Activated B cell treated with CpG ODN at 0.5 μM for 24 hours (primary cell): ENCODE data around the gene FFAR1. TPM values are rescaled to one million over a fixed set of nuclear protein-coding genes. Genes with fewer than 3 reads are reported as not detected.

Experiments
- ATAC-seq: fragments of 200-7000 bp; cut with Tn5 transposase; one replicate; pipeline ENCODE4 v1.10.0; 2021; ENCODE audit warnings: low read depth, mild to moderate bottlenecking, moderate library complexity
- CTCF ChIA-PET: fragments of 350-600 bp; sonication (Branson Sonifier 250); formaldehyde crosslinking; loops from one replicate; lab custom pipeline; 2021; ENCODE audit warnings: antibody characterized with exemption; lab: Charles Lee
- POLR2A ChIA-PET: fragments of 350-600 bp; sonication (Branson Sonifier 250); formaldehyde crosslinking; loops from one replicate; lab custom pipeline; 2021; ENCODE audit warnings: antibody characterized with exemption; lab: Charles Lee
- DNase-seq: peaks from one replicate; pipeline ENCODE4 v3.0.0; 2022
- H3K27ac Mint-ChIP-seq: one replicate; pipeline ENCODE4 v1.8.0; 2020; ENCODE audit warnings: mixed read lengths
- H3K27me3 Mint-ChIP-seq: one replicate; pipeline ENCODE4 v1.8.0; 2021; ENCODE audit warnings: mixed read lengths
- H3K36me3 Mint-ChIP-seq: one replicate; pipeline ENCODE4 v1.8.0; 2021; ENCODE audit warnings: low read depth, mixed read lengths
- H3K4me1 Mint-ChIP-seq: one replicate; pipeline ENCODE4 v1.8.0; 2021; ENCODE audit warnings: mixed read lengths
- H3K4me3 Mint-ChIP-seq: one replicate; pipeline ENCODE4 v1.8.0; 2020; ENCODE audit warnings: mild to moderate bottlenecking, mixed read lengths
- H3K9me3 Mint-ChIP-seq: one replicate; pipeline ENCODE4 v1.8.0; 2020; ENCODE audit warnings: mixed read lengths
- intact Hi-C: fragments of 100-400 bp; cut with micrococcal nuclease; formaldehyde crosslinking; loops from one replicate; pipeline ENCODE4 v1.15.1; 2024
- total RNA-seq: library from RNA; stranded (reverse); gene quantifications from 2 replicates; pipeline ENCODE4 v1.2.3, GENCODE V29; 2022
- TF ChIP-seq, protein P1 (sequence below): fragments of 200-600 bp; IDR thresholded peaks from one replicate; pipeline ENCODE4 v1.8.0; 2022; ENCODE audit warnings: antibody characterized with exemption, mild to moderate bottlenecking

The FFAR1 gene
- total RNA-seq, 1 donor from 2014 or later = 6.0 TPM

- H3K9me3 Mint-ChIP-seq = no peaks in the 10 kb centered on the region
- DNase-seq = no peak
- POLR2A ChIA-PET = interaction anchor here (0.6 kb wide), 1 partner anchor 80 kb away, joined by 3 read pairs; no protein-coding TSS in a partner anchor
- no peak for ATAC-seq
- CTCF ChIA-PET = no interaction called here
- no peak overlapping the region for H3K27ac Mint-ChIP-seq
- H3K4me3 Mint-ChIP-seq = no peak overlapping the region
- H3K4me1 Mint-ChIP-seq = peaks cover 20% of the 10 kb centered on the region
- TF ChIP-seq, protein P1, sequence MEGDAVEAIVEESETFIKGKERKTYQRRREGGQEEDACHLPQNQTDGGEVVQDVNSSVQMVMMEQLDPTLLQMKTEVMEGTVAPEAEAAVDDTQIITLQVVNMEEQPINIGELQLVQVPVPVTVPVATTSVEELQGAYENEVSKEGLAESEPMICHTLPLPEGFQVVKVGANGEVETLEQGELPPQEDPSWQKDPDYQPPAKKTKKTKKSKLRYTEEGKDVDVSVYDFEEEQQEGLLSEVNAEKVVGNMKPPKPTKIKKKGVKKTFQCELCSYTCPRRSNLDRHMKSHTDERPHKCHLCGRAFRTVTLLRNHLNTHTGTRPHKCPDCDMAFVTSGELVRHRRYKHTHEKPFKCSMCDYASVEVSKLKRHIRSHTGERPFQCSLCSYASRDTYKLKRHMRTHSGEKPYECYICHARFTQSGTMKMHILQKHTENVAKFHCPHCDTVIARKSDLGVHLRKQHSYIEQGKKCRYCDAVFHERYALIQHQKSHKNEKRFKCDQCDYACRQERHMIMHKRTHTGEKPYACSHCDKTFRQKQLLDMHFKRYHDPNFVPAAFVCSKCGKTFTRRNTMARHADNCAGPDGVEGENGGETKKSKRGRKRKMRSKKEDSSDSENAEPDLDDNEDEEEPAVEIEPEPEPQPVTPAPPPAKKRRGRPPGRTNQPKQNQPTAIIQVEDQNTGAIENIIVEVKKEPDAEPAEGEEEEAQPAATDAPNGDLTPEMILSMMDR = no peak
- H3K27me3 Mint-ChIP-seq = peaks cover 5% of the 10 kb centered on the region
- H3K36me3 Mint-ChIP-seq = no peaks in the 10 kb centered on the region
- intact Hi-C loops = no loop called here
Observed at GRCh38 chr19:35380450-35381124, 32.9 kb downstream of the FFAR1 start.

- Mint-ChIP-seq H3K4me3 (no peak overlapping the region), H3K9me3 (peaks cover under 1% of the 10 kb centered on the region), H3K27me3 (peaks cover 5% of the 10 kb centered on the region), H3K4me1 (peaks cover 13% of the 10 kb centered on the region), H3K27ac (no peak overlapping the region), H3K36me3 (peaks cover under 1% of the 10 kb centered on the region)
- DNase-seq = no peak
- TF ChIP-seq, protein P1 = no peak
- ChIA-PET POLR2A (no interaction called here), CTCF (no interaction called here)
- no peak for ATAC-seq
- intact Hi-C loops = no loop called here
Observed at GRCh38 chr19:35381318-35381717, 33.6 kb downstream of the FFAR1 start.

- Mint-ChIP-seq H3K4me3 (no peak overlapping the region), H3K27ac (no peak overlapping the region), H3K9me3 (peaks cover 3% of the 10 kb centered on the region), H3K36me3 (peaks cover 3% of the 10 kb centered on the region), H3K27me3 (peaks cover 5% of the 10 kb centered on the region), H3K4me1 (peaks cover 9% of the 10 kb centered on the region)
- ChIA-PET CTCF (no interaction called here), POLR2A (no interaction called here)
- TF ChIP-seq, protein P1 = no peak
- ATAC-seq (no peak), DNase-seq (no peak)
- intact Hi-C loops = no loop called here
Observed at GRCh38 chr19:35381926-35382325, 34.2 kb downstream of the FFAR1 start.

DNA sequence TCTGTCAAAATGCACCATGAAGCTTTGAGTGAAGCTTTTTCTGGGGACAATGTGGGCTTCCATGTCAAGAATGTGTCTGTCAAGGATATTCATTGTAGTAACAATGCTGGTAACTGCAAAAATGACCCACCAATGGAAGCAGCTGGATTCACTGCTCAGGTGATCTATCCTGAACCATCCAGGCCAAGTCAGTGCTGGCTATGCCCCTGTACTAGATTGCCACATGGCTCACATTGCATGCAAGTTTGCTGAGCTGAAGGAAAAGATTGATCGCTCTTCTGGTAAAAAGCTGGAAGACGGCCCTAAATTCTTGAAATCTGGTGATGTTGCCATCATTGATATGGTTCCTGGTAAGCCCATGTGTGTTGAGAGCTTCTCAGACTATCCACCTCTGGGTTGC lies 35.8 kb downstream of the FFAR1 start:
- peaks cover 3% of the 10 kb centered on the region for H3K9me3 Mint-ChIP-seq
- H3K4me3 Mint-ChIP-seq = no peak overlapping the region
- TF ChIP-seq, protein P1 = no peak
- CTCF ChIA-PET = interaction anchor here (0.8 kb wide), 1 partner anchor 29 kb away, joined by 3 read pairs; no protein-coding TSS in a partner anchor
- POLR2A ChIA-PET = no interaction called here
- H3K27me3 Mint-ChIP-seq = peaks cover 5% of the 10 kb centered on the region
- intact Hi-C loops = no loop called here
- ATAC-seq (no peak), DNase-seq (no peak)
- H3K27ac Mint-ChIP-seq = no peak overlapping the region
- H3K36me3 Mint-ChIP-seq = peaks cover 3% of the 10 kb centered on the region
- no peaks in the 10 kb centered on the region for H3K4me1 Mint-ChIP-seq

DNA sequence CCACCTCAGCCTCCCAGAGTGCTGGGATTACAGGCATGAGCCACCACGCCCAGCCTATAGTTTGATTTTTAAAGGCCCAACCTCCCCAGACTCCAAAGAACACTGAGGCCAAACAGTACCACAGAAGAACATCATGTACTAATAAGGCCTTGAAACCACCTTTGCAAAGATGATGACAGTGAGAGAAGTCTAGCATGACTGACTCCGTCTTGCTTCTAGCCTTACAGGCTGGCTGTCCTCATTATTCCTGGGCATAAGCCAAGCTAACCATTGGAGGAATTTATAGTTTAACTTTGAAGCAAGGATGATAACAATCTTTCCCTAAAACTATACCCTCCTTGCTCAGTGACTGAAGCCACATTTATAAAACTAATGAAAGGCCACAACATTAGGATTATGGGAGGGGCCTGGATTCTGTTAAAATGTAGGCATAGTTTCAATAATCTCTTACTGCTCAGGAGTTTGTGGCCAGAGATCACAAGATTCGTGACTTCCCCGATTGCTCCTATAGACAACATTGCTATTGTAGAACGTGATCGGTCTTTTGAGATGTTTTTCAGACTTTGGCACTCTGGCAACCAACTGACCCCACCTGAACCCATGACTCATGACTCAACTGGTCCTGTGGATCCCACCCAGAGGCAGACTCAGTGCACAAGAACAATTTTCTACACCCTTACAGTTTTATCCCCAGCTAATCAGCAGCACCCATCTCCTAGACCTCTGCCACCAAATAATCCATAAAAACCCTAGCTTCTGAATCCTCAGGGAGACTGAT lies 40.8 kb downstream of the FFAR1 start:
- POLR2A ChIA-PET = interaction anchor here (0.6 kb wide), 1 partner anchor 61 kb away, joined by 3 read pairs; no protein-coding TSS in a partner anchor

More for the DNA sequence above, 40.8 kb downstream of the FFAR1 start:
- no peak overlapping the region for H3K4me3 Mint-ChIP-seq
- ATAC-seq (no peak), DNase-seq (no peak)
- CTCF ChIA-PET = no interaction called here
- H3K9me3 Mint-ChIP-seq = peaks cover 3% of the 10 kb centered on the region
- intact Hi-C loops = no loop called here
- TF ChIP-seq, protein P1 = no peak
- peaks cover 3% of the 10 kb centered on the region for H3K27me3 Mint-ChIP-seq
- no peak overlapping the region for H3K27ac Mint-ChIP-seq
- no peaks in the 10 kb centered on the region for H3K4me1 Mint-ChIP-seq
- peaks cover 3% of the 10 kb centered on the region for H3K36me3 Mint-ChIP-seq
